ENCODE measurements around the gene KPNA5. TPM values are rescaled to one million over a fixed set of nuclear protein-coding genes. Genes with fewer than 3 reads are reported as not detected.

The KPNA5 gene
- total and polyA plus RNA-seq, 9 donors: 7.1 to 50.6 (median 34.6) TPM

DNA sequence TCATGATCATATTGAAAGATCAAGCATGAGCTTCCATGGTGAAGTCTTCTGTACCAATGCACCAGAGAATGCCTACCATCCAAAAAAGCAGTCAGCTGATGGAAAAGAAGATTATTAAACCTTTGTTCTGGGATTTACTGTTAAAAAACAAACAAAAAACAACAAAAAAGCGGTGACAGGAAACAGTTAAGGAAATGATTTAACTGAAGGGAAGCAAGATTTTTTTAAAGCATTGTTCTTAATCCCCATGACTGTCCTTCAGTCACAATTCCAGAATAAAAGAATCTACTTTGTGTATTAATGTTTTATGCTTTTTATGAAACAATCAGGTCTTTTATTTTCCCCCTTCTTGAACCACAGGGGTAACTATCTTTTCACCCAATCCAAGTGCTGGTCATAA is 60.6 kb downstream of the KPNA5 start:
- Histone ChIP-seq H3K27ac (no peak overlapping the region), H3K4me3 (no peak overlapping the region), H3K4me1 (ENCODE audit: insufficient read depth) (no peaks in the 10 kb centered on the region), H3K27me3 (no peaks in the 10 kb centered on the region), H3K9me3 (no peaks in the 10 kb centered on the region), H3K36me3 (no peaks in the 10 kb centered on the region)
- no peak for DNase-seq
- intact Hi-C loops (cut with DNase I): no loop called here
- TF ChIP-seq, protein P1, sequence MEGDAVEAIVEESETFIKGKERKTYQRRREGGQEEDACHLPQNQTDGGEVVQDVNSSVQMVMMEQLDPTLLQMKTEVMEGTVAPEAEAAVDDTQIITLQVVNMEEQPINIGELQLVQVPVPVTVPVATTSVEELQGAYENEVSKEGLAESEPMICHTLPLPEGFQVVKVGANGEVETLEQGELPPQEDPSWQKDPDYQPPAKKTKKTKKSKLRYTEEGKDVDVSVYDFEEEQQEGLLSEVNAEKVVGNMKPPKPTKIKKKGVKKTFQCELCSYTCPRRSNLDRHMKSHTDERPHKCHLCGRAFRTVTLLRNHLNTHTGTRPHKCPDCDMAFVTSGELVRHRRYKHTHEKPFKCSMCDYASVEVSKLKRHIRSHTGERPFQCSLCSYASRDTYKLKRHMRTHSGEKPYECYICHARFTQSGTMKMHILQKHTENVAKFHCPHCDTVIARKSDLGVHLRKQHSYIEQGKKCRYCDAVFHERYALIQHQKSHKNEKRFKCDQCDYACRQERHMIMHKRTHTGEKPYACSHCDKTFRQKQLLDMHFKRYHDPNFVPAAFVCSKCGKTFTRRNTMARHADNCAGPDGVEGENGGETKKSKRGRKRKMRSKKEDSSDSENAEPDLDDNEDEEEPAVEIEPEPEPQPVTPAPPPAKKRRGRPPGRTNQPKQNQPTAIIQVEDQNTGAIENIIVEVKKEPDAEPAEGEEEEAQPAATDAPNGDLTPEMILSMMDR (IDR thresholded peaks at IDR 0.05): no peak
- no peak for TF ChIP-seq EP300 (IDR thresholded peaks at IDR 0.05)
- no peak for TF ChIP-seq POLR2A (IDR thresholded peaks at IDR 0.05)
- 89 to 96% (median 89%) methylated on average over 1 of the region's 1 CpG for WGBS, 3 donors

DNA sequence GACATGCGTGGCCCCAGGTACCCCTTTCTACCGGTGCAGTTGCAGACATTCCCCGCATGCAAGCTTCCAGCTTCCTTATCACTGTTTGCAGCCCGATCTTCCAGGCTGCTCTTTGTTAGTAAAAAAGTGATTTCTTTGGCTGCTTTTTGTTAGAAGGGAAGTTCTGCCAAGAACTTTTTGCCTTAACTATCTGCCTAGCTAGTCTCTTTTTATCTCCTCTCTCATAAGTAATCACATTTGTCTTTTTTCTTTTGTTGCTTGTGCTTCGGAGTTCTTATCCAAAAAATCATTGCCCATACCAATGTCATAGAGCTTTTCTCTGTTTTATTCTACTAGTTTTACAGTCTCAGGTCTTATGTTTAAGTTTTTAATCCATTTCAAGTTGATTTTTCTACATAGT is 64.2 kb downstream of the KPNA5 start:
- DNase-seq: no peak
- H3K9me3 ChIP-seq: no peaks in the 10 kb centered on the region
- H3K27me3 ChIP-seq: no peaks in the 10 kb centered on the region
- H3K4me3 ChIP-seq: no peak overlapping the region
- no peak overlapping the region for H3K27ac ChIP-seq
- WGBS, 3 donors: 58 to 70% (median 66%) methylated on average over 5 of the region's 5 CpGs
- H3K4me1 ChIP-seq (ENCODE audit: insufficient read depth): no peaks in the 10 kb centered on the region
- no peaks in the 10 kb centered on the region for H3K36me3 ChIP-seq
- no peak for TF ChIP-seq POLR2A (IDR thresholded peaks at IDR 0.05)
- no peak for TF ChIP-seq EP300 (IDR thresholded peaks at IDR 0.05)
- TF ChIP-seq, protein P1 (IDR thresholded peaks at IDR 0.05): no peak
- intact Hi-C loops (cut with DNase I): no loop called here

DNA sequence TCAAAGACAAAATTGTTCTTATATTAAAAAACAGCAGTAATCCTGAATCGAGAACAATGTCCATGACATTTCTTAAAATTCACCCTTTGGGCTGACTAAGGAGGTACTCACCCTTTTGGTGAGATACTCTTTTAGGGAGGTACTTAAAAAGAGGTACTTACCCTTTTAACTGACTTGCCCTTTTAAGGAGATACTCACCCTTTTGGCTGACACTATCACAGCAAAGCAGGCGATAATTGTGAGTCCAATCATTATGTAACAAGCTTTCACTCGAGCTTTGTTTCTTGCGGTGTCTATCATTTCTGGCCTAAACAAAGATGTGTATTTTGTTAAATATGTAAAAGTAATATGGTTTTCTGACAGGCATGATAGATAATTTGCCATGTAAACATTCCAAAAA is 80.8 kb downstream of the KPNA5 start:
- no peaks in the 10 kb centered on the region for H3K27me3 ChIP-seq
- H3K4me3 ChIP-seq: no peak overlapping the region
- 62 to 70% (median 69%) methylated on average over 4 of the region's 4 CpGs for WGBS, 3 donors
- H3K4me1 ChIP-seq (ENCODE audit: insufficient read depth): peaks cover 9% of the 10 kb centered on the region
- DNase-seq: no peak
- intact Hi-C loops (cut with DNase I): no loop called here
- no peak overlapping the region for H3K27ac ChIP-seq
- no peaks in the 10 kb centered on the region for H3K36me3 ChIP-seq
- TF ChIP-seq, protein P1 (IDR thresholded peaks at IDR 0.05): no peak
- TF ChIP-seq EP300 (IDR thresholded peaks at IDR 0.05): no peak
- TF ChIP-seq POLR2A (IDR thresholded peaks at IDR 0.05): no peak
- peaks cover 0 to 4% of the 10 kb centered on the region in 2 donors for H3K9me3 ChIP-seq

DNA sequence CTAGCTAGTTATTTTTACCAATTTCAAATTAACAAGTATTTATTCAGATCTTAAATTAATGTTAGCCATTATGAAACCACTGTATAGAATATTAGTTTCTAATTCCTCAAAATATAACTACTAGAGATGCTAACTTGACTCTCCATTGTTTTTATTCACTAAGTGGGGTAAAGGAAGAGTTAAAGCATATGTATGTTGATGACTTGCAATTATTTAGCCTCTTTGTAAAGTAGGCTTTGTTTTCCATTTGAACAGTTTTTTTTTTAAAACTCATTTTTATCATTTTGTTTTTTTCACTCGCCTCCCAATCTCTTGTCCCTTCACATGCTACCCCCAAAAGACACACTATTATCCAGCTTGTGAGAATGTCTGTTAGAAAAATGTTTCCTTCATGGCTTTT is 81.2 kb downstream of the KPNA5 start:
- Histone ChIP-seq H3K4me3 (no peak overlapping the region), H3K27me3 (no peaks in the 10 kb centered on the region), H3K4me1 (ENCODE audit: insufficient read depth) (peaks cover 9% of the 10 kb centered on the region), H3K9me3 (peaks cover 0 to 4% of the 10 kb centered on the region in 2 donors), H3K27ac (no peak overlapping the region), H3K36me3 (no peaks in the 10 kb centered on the region)
- no peak for DNase-seq
- no peak for TF ChIP-seq POLR2A (IDR thresholded peaks at IDR 0.05)
- no peak for TF ChIP-seq EP300 (IDR thresholded peaks at IDR 0.05)
- TF ChIP-seq, protein P1 (IDR thresholded peaks at IDR 0.05): no peak
- intact Hi-C loops (cut with DNase I): no loop called here
- WGBS, 3 donors: 81 to 88% (median 88%) methylated on average over 1 of the region's 1 CpG

DNA sequence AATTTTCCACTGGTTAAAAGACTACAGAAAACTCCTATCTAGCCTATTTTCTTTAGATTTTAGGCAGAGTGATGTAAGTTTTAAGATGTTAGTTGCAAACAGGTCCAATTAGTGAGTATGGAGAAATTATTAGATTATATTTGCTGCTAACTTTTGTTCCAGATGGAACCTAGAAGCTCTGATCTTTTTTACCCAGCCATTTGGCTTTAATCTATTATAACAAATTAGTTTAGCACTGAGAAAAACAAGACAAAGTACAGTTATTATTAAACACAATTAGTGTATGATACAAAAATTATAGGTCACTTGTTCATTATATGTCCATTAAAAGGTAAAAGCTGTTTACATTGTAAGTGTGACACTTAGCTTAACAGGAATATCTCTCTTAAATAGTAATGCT is 82.0 kb downstream of the KPNA5 start:
- H3K27ac ChIP-seq: no peak overlapping the region
- H3K4me3 ChIP-seq: no peak overlapping the region
- TF ChIP-seq EP300 (IDR thresholded peaks at IDR 0.05) (no peak), POLR2A (IDR thresholded peaks at IDR 0.05) (no peak)
- TF ChIP-seq, protein P1 (IDR thresholded peaks at IDR 0.05): no peak
- H3K36me3 ChIP-seq: no peaks in the 10 kb centered on the region
- no peaks in the 10 kb centered on the region for H3K27me3 ChIP-seq
- peaks cover 9% of the 10 kb centered on the region for H3K4me1 ChIP-seq (ENCODE audit: insufficient read depth)
- no peak for DNase-seq
- H3K9me3 ChIP-seq: peaks cover 0 to 4% of the 10 kb centered on the region in 2 donors
- intact Hi-C loops (cut with DNase I): no loop called here
